SK-N-SH (cell line): ENCODE measurements around the gene CNNM3. TPM values are rescaled to one million over a fixed set of nuclear protein-coding genes. Genes with fewer than 3 reads are reported as not detected.

Experiments
- CTCF ChIA-PET: fragments of 300-600, 350-600 bp; formaldehyde crosslinking; extraction: SDS; loops from one replicate; lab custom pipeline; 2021; lab: Yijun Ruan, JAX
- POLR2A ChIA-PET: fragments of 350-600 bp; sonication (Branson Sonifier 250); formaldehyde crosslinking; extraction: SDS; loops from one replicate; lab custom pipeline; 2020; ENCODE audit warnings: antibody characterized with exemption, inconsistent platforms; lab: Yijun Ruan, JAX
- DNase-seq: peaks from one replicate; pipeline ENCODE4 v3.0.0; 2012
- H2AFZ ChIP-seq: fragments of 200-600 bp; sonication (generic); 2 replicates; pipeline ENCODE4 v1.8.1; 2016; ENCODE audit warnings: antibody characterized with exemption, mild to moderate bottlenecking, low read depth
- H3F3A ChIP-seq: fragments of 200-600 bp; sonication (generic); replicated peaks from 2 replicates; pipeline ENCODE3; 2016; ENCODE audit warnings: antibody characterized with exemption, mild to moderate bottlenecking; ENCODE audit not compliant: insufficient read depth
- H3K27ac ChIP-seq, 2 experiments: fragments of 200-500 bp in 1 of 2; fragments of 200-600 bp in 1 of 2; sonication (Bioruptor generic) in 1 of 2; sonication (generic), shearing (Covaris generic) in 1 of 2; 2 replicates each; pipeline versions ENCODE4 v1.5.1 to v1.6.1; 2014 to 2016; ENCODE audit warnings: low read depth in 2 of 2, inconsistent platforms in 1 of 2, low read length in 1 of 2, mild to moderate bottlenecking in 1 of 2, mixed read lengths in 1 of 2
- H3K27me3 ChIP-seq: fragments of 200-600 bp; sonication (generic), shearing (Covaris generic); 2 replicates; pipeline ENCODE4 v1.6.1; 2016; ENCODE audit warnings: mixed run types; ENCODE audit not compliant: insufficient read depth
- H3K36me3 ChIP-seq, 2 experiments: fragments of 200-500 bp in 1 of 2; fragments of 200-600 bp in 1 of 2; sonication (Bioruptor generic) in 1 of 2; sonication (generic) in 1 of 2; replicated peaks in 1 of 2; 2 replicates each; pipeline versions ENCODE3 to v1.5.1; 2014 to 2016; ENCODE audit warnings: low read length in 1 of 2, mild to moderate bottlenecking in 1 of 2; ENCODE audit not compliant: insufficient read depth in 2 of 2, control insufficient read depth in 1 of 2
- H3K4me1 ChIP-seq, 2 experiments: fragments of 200-500 bp in 1 of 2; fragments of 200-600 bp in 1 of 2; sonication (Bioruptor generic) in 1 of 2; sonication (generic), shearing (Covaris generic) in 1 of 2; 2 replicates each; pipeline versions ENCODE4 v1.5.1 to v1.6.1; 2014 to 2016; ENCODE audit warnings: low read depth in 1 of 2, low read length in 1 of 2, mixed run types in 1 of 2; ENCODE audit not compliant: insufficient read depth in 2 of 2, control insufficient read depth in 1 of 2
- H3K4me2 ChIP-seq: fragments of 200-600 bp; sonication (generic), shearing (Covaris generic); 2 replicates; pipeline ENCODE4 v1.6.1; 2017; ENCODE audit warnings: mixed run types
- H3K4me3 ChIP-seq, 2 experiments: fragments of 200-500 bp in 1 of 2; fragments of 200-600 bp in 1 of 2; sonication (Bioruptor generic) in 1 of 2; sonication (generic), shearing (Covaris generic) in 1 of 2; 2 replicates each; pipeline versions ENCODE4 v1.5.1 to v1.8.1; 2014 to 2016; ENCODE audit warnings: low read depth in 2 of 2, inconsistent platforms in 1 of 2, low read length in 1 of 2, mild to moderate bottlenecking in 1 of 2, mixed read lengths in 1 of 2, moderate library complexity in 1 of 2
- H3K79me2 ChIP-seq: fragments of 200-600 bp; sonication (generic); 2 replicates; pipeline ENCODE4 v1.8.1; 2017; ENCODE audit warnings: mild to moderate bottlenecking; ENCODE audit not compliant: insufficient read depth
- H3K9ac ChIP-seq: fragments of 200-600 bp; sonication (generic); 2 replicates; pipeline ENCODE4 v1.6.1; 2017; ENCODE audit warnings: mixed run types
- H3K9me2 ChIP-seq: fragments of 200-600 bp; sonication (generic); 2 replicates; pipeline ENCODE4 v1.6.1; 2017; ENCODE audit warnings: mixed run types
- H3K9me3 ChIP-seq: fragments of 200-600 bp; sonication (generic); 2 replicates; pipeline ENCODE4 v1.6.1; 2017; ENCODE audit warnings: mixed run types, mild to moderate bottlenecking, moderate library complexity
- H4K20me1 ChIP-seq: fragments of 200-600 bp; sonication (generic); 2 replicates; pipeline ENCODE4 v1.6.1; 2017; ENCODE audit warnings: mild to moderate bottlenecking, mixed run types; ENCODE audit not compliant: insufficient read depth
- EZH2phosphoT487 ChIP-seq: fragments of 200-600 bp; sonication (generic); IDR thresholded peaks from 2 replicates; pipeline ENCODE4 v1.6.1; 2017; ENCODE audit warnings: low read depth, mixed run types, mild to moderate bottlenecking, antibody characterized with exemption, moderate library complexity, borderline replicate concordance
- FOXJ3 ChIP-seq: sonication (generic); formaldehyde crosslinking; IDR thresholded peaks from 2 replicates; pipeline ENCODE4 v1.5.1; 2020; ENCODE audit warnings: mild to moderate bottlenecking, missing genetic modification reagents
- GABPA ChIP-seq: IDR thresholded peaks from 2 replicates; pipeline ENCODE4 v1.4.0; 2012; ENCODE audit warnings: low read depth, mild to moderate bottlenecking
- JUND ChIP-seq: IDR thresholded peaks from 2 replicates; pipeline ENCODE4 v1.4.0; 2012
- NFIC ChIP-seq: IDR thresholded peaks from 2 replicates; pipeline ENCODE4 v1.4.0; 2012; ENCODE audit warnings: borderline replicate concordance
- NRF1 ChIP-seq: IDR thresholded peaks from 2 replicates; pipeline ENCODE4 v1.6.1; 2012; ENCODE audit warnings: low read depth, mild to moderate bottlenecking, low read length
- POLR2AphosphoS5 ChIP-seq: IDR thresholded peaks from 2 replicates; pipeline ENCODE4 v1.6.1; 2012; ENCODE audit warnings: low read depth, low read length
- RAD21 ChIP-seq: IDR thresholded peaks from 2 replicates; pipeline ENCODE4 v1.6.1; 2012; ENCODE audit warnings: mild to moderate bottlenecking, low read length
- RXRA ChIP-seq: IDR thresholded peaks from 2 replicates; pipeline ENCODE4 v1.4.0; 2012; ENCODE audit warnings: low read depth, mild to moderate bottlenecking, borderline replicate concordance
- SMC3 ChIP-seq: IDR thresholded peaks from 2 replicates; pipeline ENCODE4 v1.6.1; 2012; ENCODE audit warnings: low read depth, low read length, improper control_type of control experiment
- TEAD4 ChIP-seq: IDR thresholded peaks from 2 replicates; pipeline ENCODE4 v1.4.0; 2012; ENCODE audit warnings: mild to moderate bottlenecking, borderline replicate concordance; ENCODE audit not compliant: insufficient read depth
- YY1 ChIP-seq: IDR thresholded peaks from 2 replicates; pipeline ENCODE4 v1.4.0; 2012; ENCODE audit warnings: low read depth, mild to moderate bottlenecking
- WGBS: methylation state at CpG from one replicate; pipeline ENCODE4 v1.1.6; 2017; ENCODE audit warnings: low lambda C conversion rate; 5-methylcytosine and 5-hydroxymethylcytosine counted together
- polyA plus RNA-seq, 3 experiments: library from polyadenylated mRNA; depleted of rRNA; stranded (reverse); fragments of >200 nt; gene quantifications; 2 replicates each; pipeline ENCODE4 v1.2.3, GENCODE V29; 2012
- TF ChIP-seq, protein P1 (sequence below): IDR thresholded peaks from 2 replicates; pipeline ENCODE4 v1.4.0; 2012; ENCODE audit warnings: low read depth, borderline replicate concordance
- TF ChIP-seq, protein P2 (sequence below): fragments of 150-350 bp; IDR thresholded peaks from 2 replicates; pipeline ENCODE4 v1.6.1; 2017; ENCODE audit warnings: antibody characterized with exemption, low read length, low read depth, borderline replicate concordance
- TF ChIP-seq, protein P3 (sequence below): fragments of 150-350 bp; IDR thresholded peaks from 2 replicates; pipeline ENCODE4 v1.6.1; 2016; ENCODE audit warnings: mild to moderate bottlenecking, low read depth, low read length
- TF ChIP-seq, protein P4 (sequence below): IDR thresholded peaks from 2 replicates; pipeline ENCODE4 v1.4.0; 2012; ENCODE audit warnings: low read depth
- TF ChIP-seq, protein P5 (sequence below): IDR thresholded peaks from 2 replicates; pipeline ENCODE4 v1.6.1; 2012; ENCODE audit warnings: mild to moderate bottlenecking, low read depth, low read length, moderate library complexity

CNNM3 gene
- polyA plus RNA-seq, 1 of the 3 experiments (the other 2 are of a cell fraction): 14.7 TPM

DNA sequence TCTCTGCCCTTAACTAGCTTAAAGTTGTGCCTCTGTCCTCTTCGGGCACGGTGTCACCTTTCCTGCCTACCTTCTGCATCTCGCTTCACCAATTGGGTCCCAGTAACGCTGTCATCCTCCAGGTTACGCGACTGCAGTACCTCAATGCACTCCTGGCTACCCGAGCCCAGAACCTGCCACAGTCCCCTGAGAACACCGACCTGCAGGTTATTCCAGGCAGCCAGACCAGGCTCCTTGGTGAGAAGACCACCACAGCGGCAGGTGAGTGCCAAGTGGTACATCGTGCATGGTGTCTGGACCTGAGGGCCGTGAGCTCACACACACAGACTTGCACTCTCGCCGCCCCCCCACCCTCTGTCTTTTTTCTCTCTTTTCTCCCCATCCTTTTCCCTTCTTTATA lies 12.8 kb downstream of the CNNM3 start:
- H3F3A ChIP-seq: peaks cover 7% of the 10 kb centered on the region
- H2AFZ ChIP-seq: no peak overlapping the region
- no peaks in the 10 kb centered on the region for H3K79me2 ChIP-seq
- H3K27ac ChIP-seq: no peak overlapping the region
- no peaks in the 10 kb centered on the region for H3K9me3 ChIP-seq
- no peak overlapping the region for H3K4me2 ChIP-seq
- WGBS: 97% methylated on average over 12 of the region's 13 CpGs
- no peak for TF ChIP-seq FOXJ3 (CRISPR knock-in tag)
- TF ChIP-seq, protein P1, sequence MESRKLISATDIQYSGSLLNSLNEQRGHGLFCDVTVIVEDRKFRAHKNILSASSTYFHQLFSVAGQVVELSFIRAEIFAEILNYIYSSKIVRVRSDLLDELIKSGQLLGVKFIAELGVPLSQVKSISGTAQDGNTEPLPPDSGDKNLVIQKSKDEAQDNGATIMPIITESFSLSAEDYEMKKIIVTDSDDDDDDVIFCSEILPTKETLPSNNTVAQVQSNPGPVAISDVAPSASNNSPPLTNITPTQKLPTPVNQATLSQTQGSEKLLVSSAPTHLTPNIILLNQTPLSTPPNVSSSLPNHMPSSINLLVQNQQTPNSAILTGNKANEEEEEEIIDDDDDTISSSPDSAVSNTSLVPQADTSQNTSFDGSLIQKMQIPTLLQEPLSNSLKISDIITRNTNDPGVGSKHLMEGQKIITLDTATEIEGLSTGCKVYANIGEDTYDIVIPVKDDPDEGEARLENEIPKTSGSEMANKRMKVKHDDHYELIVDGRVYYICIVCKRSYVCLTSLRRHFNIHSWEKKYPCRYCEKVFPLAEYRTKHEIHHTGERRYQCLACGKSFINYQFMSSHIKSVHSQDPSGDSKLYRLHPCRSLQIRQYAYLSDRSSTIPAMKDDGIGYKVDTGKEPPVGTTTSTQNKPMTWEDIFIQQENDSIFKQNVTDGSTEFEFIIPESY: no peak
- no peak for TF ChIP-seq NRF1
- no peak for TF ChIP-seq TEAD4
- TF ChIP-seq POLR2AphosphoS5: no peak
- no peak for TF ChIP-seq SMC3
- TF ChIP-seq, protein P2, sequence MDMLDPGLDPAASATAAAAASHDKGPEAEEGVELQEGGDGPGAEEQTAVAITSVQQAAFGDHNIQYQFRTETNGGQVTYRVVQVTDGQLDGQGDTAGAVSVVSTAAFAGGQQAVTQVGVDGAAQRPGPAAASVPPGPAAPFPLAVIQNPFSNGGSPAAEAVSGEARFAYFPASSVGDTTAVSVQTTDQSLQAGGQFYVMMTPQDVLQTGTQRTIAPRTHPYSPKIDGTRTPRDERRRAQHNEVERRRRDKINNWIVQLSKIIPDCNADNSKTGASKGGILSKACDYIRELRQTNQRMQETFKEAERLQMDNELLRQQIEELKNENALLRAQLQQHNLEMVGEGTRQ: no peak
- no peak for TF ChIP-seq GABPA
- TF ChIP-seq NFIC: no peak
- TF ChIP-seq JUND: no peak
- no peak for TF ChIP-seq EZH2phosphoT487
- TF ChIP-seq, protein P3, sequence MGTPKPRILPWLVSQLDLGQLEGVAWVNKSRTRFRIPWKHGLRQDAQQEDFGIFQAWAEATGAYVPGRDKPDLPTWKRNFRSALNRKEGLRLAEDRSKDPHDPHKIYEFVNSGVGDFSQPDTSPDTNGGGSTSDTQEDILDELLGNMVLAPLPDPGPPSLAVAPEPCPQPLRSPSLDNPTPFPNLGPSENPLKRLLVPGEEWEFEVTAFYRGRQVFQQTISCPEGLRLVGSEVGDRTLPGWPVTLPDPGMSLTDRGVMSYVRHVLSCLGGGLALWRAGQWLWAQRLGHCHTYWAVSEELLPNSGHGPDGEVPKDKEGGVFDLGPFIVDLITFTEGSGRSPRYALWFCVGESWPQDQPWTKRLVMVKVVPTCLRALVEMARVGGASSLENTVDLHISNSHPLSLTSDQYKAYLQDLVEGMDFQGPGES: no peak
- no peak for TF ChIP-seq RXRA
- TF ChIP-seq, protein P4, sequence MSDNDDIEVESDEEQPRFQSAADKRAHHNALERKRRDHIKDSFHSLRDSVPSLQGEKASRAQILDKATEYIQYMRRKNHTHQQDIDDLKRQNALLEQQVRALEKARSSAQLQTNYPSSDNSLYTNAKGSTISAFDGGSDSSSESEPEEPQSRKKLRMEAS: no peak
- TF ChIP-seq, protein P5, sequence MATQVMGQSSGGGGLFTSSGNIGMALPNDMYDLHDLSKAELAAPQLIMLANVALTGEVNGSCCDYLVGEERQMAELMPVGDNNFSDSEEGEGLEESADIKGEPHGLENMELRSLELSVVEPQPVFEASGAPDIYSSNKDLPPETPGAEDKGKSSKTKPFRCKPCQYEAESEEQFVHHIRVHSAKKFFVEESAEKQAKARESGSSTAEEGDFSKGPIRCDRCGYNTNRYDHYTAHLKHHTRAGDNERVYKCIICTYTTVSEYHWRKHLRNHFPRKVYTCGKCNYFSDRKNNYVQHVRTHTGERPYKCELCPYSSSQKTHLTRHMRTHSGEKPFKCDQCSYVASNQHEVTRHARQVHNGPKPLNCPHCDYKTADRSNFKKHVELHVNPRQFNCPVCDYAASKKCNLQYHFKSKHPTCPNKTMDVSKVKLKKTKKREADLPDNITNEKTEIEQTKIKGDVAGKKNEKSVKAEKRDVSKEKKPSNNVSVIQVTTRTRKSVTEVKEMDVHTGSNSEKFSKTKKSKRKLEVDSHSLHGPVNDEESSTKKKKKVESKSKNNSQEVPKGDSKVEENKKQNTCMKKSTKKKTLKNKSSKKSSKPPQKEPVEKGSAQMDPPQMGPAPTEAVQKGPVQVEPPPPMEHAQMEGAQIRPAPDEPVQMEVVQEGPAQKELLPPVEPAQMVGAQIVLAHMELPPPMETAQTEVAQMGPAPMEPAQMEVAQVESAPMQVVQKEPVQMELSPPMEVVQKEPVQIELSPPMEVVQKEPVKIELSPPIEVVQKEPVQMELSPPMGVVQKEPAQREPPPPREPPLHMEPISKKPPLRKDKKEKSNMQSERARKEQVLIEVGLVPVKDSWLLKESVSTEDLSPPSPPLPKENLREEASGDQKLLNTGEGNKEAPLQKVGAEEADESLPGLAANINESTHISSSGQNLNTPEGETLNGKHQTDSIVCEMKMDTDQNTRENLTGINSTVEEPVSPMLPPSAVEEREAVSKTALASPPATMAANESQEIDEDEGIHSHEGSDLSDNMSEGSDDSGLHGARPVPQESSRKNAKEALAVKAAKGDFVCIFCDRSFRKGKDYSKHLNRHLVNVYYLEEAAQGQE: no peak
- TF ChIP-seq YY1: no peak
- no peak for TF ChIP-seq RAD21
- TF ChIP-seq, all 33 proteins: peak for 0
- Histone ChIP-seq H3K27me3 (no peaks in the 10 kb centered on the region), H3K9ac (no peak overlapping the region), H3K9me2 (no peaks in the 10 kb centered on the region), H3K4me3 (no peak overlapping the region), H3K36me3 (peaks cover 8 to 54% of the 10 kb centered on the region in 2 experiments), H4K20me1 (0 out of 2 replicates have a peak, but pooled peaks cover 7% of the 10 kb centered on the region), H3K4me1 (no peaks in the 10 kb centered on the region; a peak in 1 of 4 replicates)
- DNase-seq: no peak
- ChIA-PET CTCF (interaction anchor here (0.7 kb wide), 1 partner anchor 285 kb away, joined by 3 read pairs; the partner anchor contains the start of gene ANKRD36), POLR2A (no interaction called here)
